Activated T-helper 2 cell treated with anti-CD3 and anti-CD28 coated beads, Interferon-gamma antibody, Interleukin-2, Interleukin-4, amounts not matched to agents 10 μg/mL and 5 μg/mL and 100 μg/mL, durations not matched to agents 14 hours and 24 hours and 36 hours (primary cell): ENCODE data around the gene IGSF23. TPM values are rescaled to one million over a fixed set of nuclear protein-coding genes. Genes with fewer than 3 reads are reported as not detected.

Experiments
- DNase-seq: peaks from one replicate; pipeline ENCODE4 v3.0.0; 2021; ENCODE audit warnings: low spot score
- H3K27ac Mint-ChIP-seq: one replicate; pipeline ENCODE4 v1.8.0; 2021; ENCODE audit warnings: mixed read lengths
- H3K27me3 Mint-ChIP-seq: one replicate; pipeline ENCODE4 v1.8.0; 2021; ENCODE audit warnings: low read depth, mixed read lengths
- H3K36me3 Mint-ChIP-seq: one replicate; pipeline ENCODE4 v1.8.0; 2021; ENCODE audit warnings: low read depth, mixed read lengths
- H3K4me1 Mint-ChIP-seq: one replicate; pipeline ENCODE4 v1.8.0; 2021; ENCODE audit warnings: low read depth, mixed read lengths
- H3K4me3 Mint-ChIP-seq: one replicate; pipeline ENCODE4 v1.8.0; 2021; ENCODE audit warnings: low read depth, mild to moderate bottlenecking, moderate library complexity, mixed read lengths
- H3K9me3 Mint-ChIP-seq: one replicate; pipeline ENCODE4 v1.8.0; 2021; ENCODE audit warnings: mixed read lengths
- intact Hi-C: fragments of 100-400 bp; cut with micrococcal nuclease; formaldehyde crosslinking; loops from one replicate; pipeline ENCODE4 v1.15.1; 2023
- total RNA-seq: library from RNA; stranded (reverse); gene quantifications from 2 replicates; pipeline ENCODE4 v1.2.3, GENCODE V29; 2022

The IGSF23 gene, protein sequence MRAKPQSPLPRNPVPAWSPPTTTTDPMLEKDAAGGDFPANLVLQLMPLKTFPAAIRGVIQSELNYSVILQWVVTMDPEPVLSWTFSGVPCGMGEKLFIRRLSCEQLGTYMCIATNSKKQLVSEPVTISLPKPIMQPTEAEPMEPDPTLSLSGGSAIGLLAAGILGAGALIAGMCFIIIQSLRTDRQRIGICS
- not detected in 2 replicates for total RNA-seq

- H3K36me3 Mint-ChIP-seq = no peaks in the 10 kb centered on the region
- no peaks in the 10 kb centered on the region for H3K9me3 Mint-ChIP-seq
- no peak for DNase-seq
- H3K27ac Mint-ChIP-seq = no peak within 1 kb of the TSS
- intact Hi-C loops = no loop called here
- no peak within 1 kb of the TSS for H3K4me3 Mint-ChIP-seq
- no peaks in the 10 kb centered on the region for H3K27me3 Mint-ChIP-seq
- no peaks in the 10 kb centered on the region for H3K4me1 Mint-ChIP-seq
Observed at GRCh38 chr19:44613295-44614178, at the start of gene IGSF23. Gene IGSF23, plus strand, starts transcription at chr19:44613563. Its CDS starts 83 bp downstream, at chr19:44613646.

GRCh38 chr19:44566984-44567383 is 46.4 kb upstream of the IGSF23 start:
- Mint-ChIP-seq H3K4me1 (no peaks in the 10 kb centered on the region), H3K36me3 (no peaks in the 10 kb centered on the region), H3K27me3 (no peaks in the 10 kb centered on the region), H3K9me3 (peaks cover 4% of the 10 kb centered on the region), H3K27ac (no peak overlapping the region), H3K4me3 (no peak overlapping the region)
- intact Hi-C loops = no loop called here
- no peak for DNase-seq

- no peak overlapping the region for H3K4me3 Mint-ChIP-seq
- intact Hi-C loops = no loop called here
- peaks cover 4% of the 10 kb centered on the region for H3K9me3 Mint-ChIP-seq
- DNase-seq = no peak
- no peaks in the 10 kb centered on the region for H3K36me3 Mint-ChIP-seq
- H3K27me3 Mint-ChIP-seq = no peaks in the 10 kb centered on the region
- H3K27ac Mint-ChIP-seq = no peak overlapping the region
- H3K4me1 Mint-ChIP-seq = no peaks in the 10 kb centered on the region
Observed at GRCh38 chr19:44567745-44568144, 45.6 kb upstream of the IGSF23 start.

GRCh38 chr19:44570603-44570983 is 42.8 kb upstream of the IGSF23 start:
- Mint-ChIP-seq H3K4me1 (no peaks in the 10 kb centered on the region), H3K27ac (no peak overlapping the region), H3K9me3 (peaks cover 2% of the 10 kb centered on the region), H3K4me3 (no peak overlapping the region), H3K36me3 (no peaks in the 10 kb centered on the region), H3K27me3 (no peaks in the 10 kb centered on the region)
- intact Hi-C loops = no loop called here
- no peak for DNase-seq

- Mint-ChIP-seq H3K27ac (no peak overlapping the region), H3K4me3 (no peak overlapping the region), H3K36me3 (no peaks in the 10 kb centered on the region), H3K4me1 (no peaks in the 10 kb centered on the region), H3K9me3 (no peaks in the 10 kb centered on the region), H3K27me3 (no peaks in the 10 kb centered on the region)
- DNase-seq = peak; percentile 28
- intact Hi-C loops = loop anchor here (1.0 kb wide), 1 partner anchor 86 kb away; no protein-coding TSS in a partner anchor
Observed at GRCh38 chr19:44570984-44571684, 42.2 kb upstream of the IGSF23 start.

GRCh38 chr19:44571830-44572580 is 41.4 kb upstream of the IGSF23 start:
- H3K27me3 Mint-ChIP-seq = no peaks in the 10 kb centered on the region
- H3K4me3 Mint-ChIP-seq = no peak overlapping the region
- H3K27ac Mint-ChIP-seq = no peak overlapping the region
- H3K9me3 Mint-ChIP-seq = no peaks in the 10 kb centered on the region
- no peaks in the 10 kb centered on the region for H3K36me3 Mint-ChIP-seq
- H3K4me1 Mint-ChIP-seq = no peaks in the 10 kb centered on the region
- intact Hi-C loops = loop anchor here (1.0 kb wide), 1 partner anchor 85 kb away; no protein-coding TSS in a partner anchor
- no peak for DNase-seq

DNA sequence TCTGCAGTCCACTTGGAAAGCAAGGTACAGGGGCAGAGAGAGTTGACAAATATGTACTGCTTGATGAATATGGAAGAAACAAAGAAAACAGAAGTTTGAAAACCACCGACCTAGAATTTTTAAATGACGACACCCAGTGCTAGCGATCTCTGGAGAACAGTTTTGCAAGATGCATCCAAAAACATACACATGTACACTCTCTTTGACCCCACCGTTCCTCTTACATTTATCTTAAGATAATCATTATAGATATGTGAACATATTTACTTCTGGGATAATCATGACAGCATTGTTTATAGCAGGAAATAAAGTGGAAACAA is 40.8 kb upstream of the IGSF23 start:
- no peak for DNase-seq
- intact Hi-C loops = no loop called here
- H3K4me1 Mint-ChIP-seq = no peaks in the 10 kb centered on the region
- no peaks in the 10 kb centered on the region for H3K27me3 Mint-ChIP-seq
- no peaks in the 10 kb centered on the region for H3K36me3 Mint-ChIP-seq
- no peaks in the 10 kb centered on the region for H3K9me3 Mint-ChIP-seq
- H3K4me3 Mint-ChIP-seq = no peak overlapping the region
- no peak overlapping the region for H3K27ac Mint-ChIP-seq

GRCh38 chr19:44573183-44573582 is 40.2 kb upstream of the IGSF23 start:
- no peaks in the 10 kb centered on the region for H3K4me1 Mint-ChIP-seq
- no peak overlapping the region for H3K4me3 Mint-ChIP-seq
- DNase-seq = no peak
- no peaks in the 10 kb centered on the region for H3K27me3 Mint-ChIP-seq
- H3K36me3 Mint-ChIP-seq = no peaks in the 10 kb centered on the region
- H3K27ac Mint-ChIP-seq = no peak overlapping the region
- intact Hi-C loops = no loop called here
- H3K9me3 Mint-ChIP-seq = no peaks in the 10 kb centered on the region

- Mint-ChIP-seq H3K36me3 (no peaks in the 10 kb centered on the region), H3K9me3 (no peaks in the 10 kb centered on the region), H3K27me3 (no peaks in the 10 kb centered on the region), H3K4me3 (no peak overlapping the region), H3K27ac (no peak overlapping the region), H3K4me1 (no peaks in the 10 kb centered on the region)
- intact Hi-C loops = no loop called here
- DNase-seq = no peak
Observed at GRCh38 chr19:44573627-44574026, 39.7 kb upstream of the IGSF23 start.

GRCh38 chr19:44574186-44574950 is 39.0 kb upstream of the IGSF23 start:
- H3K4me3 Mint-ChIP-seq = no peak overlapping the region
- no peaks in the 10 kb centered on the region for H3K36me3 Mint-ChIP-seq
- DNase-seq = no peak
- no peaks in the 10 kb centered on the region for H3K27me3 Mint-ChIP-seq
- intact Hi-C loops = no loop called here
- H3K27ac Mint-ChIP-seq = no peak overlapping the region
- no peaks in the 10 kb centered on the region for H3K4me1 Mint-ChIP-seq
- H3K9me3 Mint-ChIP-seq = no peaks in the 10 kb centered on the region

DNA sequence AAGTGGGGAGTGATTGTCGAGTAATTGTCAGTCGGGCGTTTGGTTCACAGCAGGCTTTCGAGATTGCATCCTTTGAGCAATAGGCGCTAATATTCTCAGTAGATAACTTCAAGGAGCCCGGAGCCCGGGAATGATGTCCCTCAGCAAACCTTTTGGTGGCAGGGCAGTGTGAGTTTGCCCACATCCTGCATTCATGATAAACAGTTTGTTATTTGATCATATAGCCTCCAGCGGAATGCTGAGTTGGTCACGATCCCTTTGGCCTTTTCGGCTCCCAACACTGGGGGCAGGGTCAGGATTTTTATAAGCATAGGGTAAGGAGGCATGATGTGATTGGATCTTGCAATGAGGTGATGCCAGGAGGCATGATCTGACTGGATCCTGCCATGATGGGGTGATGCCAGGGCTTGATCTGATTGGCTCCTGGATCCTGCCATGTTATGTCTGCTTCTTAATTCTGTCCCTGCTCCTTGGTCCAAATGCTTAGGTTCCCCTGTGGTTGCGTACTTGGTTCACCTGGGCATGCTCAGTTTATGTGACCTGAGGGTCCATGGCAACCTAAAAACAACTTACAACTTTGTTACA is 38.2 kb upstream of the IGSF23 start:
- intact Hi-C loops = no loop called here
- Mint-ChIP-seq H3K9me3 (peaks cover 3% of the 10 kb centered on the region), H3K4me3 (no peak overlapping the region), H3K4me1 (no peaks in the 10 kb centered on the region), H3K27ac (no peak overlapping the region), H3K27me3 (no peaks in the 10 kb centered on the region), H3K36me3 (no peaks in the 10 kb centered on the region)
- no peak for DNase-seq
